Sigmoid colon (tissue), 7 donors: ENCODE results near the gene LUZP4. TPM values are rescaled to one million over a fixed set of nuclear protein-coding genes. Genes with fewer than 3 reads are reported as not detected.
"Not testable (repeated sequence)": the region's sequence is repeated elsewhere in the genome, so short reads cannot be mapped to it uniquely, and the experiment has no call there.

Source experiments
- DNase-seq: peaks from one replicate; pipeline ENCODE4 v3.0.0-alpha.2; 2019
- H3K27ac ChIP-seq, 4 donors: fragments of 200-600 bp; sonication (generic); one replicate each; pipeline ENCODE4 v1.5.1; 2016 to 2019; ENCODE audit warnings: mild to moderate bottlenecking in 1 of 4
- H3K27me3 ChIP-seq, 3 donors: fragments of 200-600 bp; sonication (generic); one replicate each; pipeline ENCODE4 v1.5.1; 2019; ENCODE audit warnings: mild to moderate bottlenecking in 1 of 3
- H3K36me3 ChIP-seq, 4 donors: fragments of 200-600 bp; sonication (generic); one replicate each; pipeline ENCODE4 v1.5.1; 2016 to 2019
- H3K4me1 ChIP-seq, 4 donors: fragments of 200-600 bp; sonication (generic); one replicate each; pipeline ENCODE4 v1.5.1; 2017 to 2019
- H3K4me3 ChIP-seq, 4 donors: fragments of 200-600 bp; sonication (generic); one replicate each; pipeline ENCODE4 v1.5.1; 2017 to 2019; ENCODE audit warnings: mild to moderate bottlenecking in 2 of 4, moderate library complexity in 1 of 4
- H3K9me3 ChIP-seq, 4 donors: fragments of 200-600 bp in 3 of 4; sonication (generic) in 3 of 4; one replicate each; pipeline versions ENCODE4 v1.5.1 to v1.6.1; 2013 to 2019
- EP300 ChIP-seq, 4 donors: sonication (generic); formaldehyde crosslinking; IDR thresholded peaks; one replicate each; pipeline ENCODE4 v1.6.1; 2017; ENCODE audit warnings: antibody characterized with exemption in 4 of 4
- POLR2A ChIP-seq, 2 donors: fragments of 450-650 bp; IDR thresholded peaks; one replicate each; pipeline ENCODE4 v1.6.1; 2016; ENCODE audit warnings: antibody characterized with exemption in 2 of 2, mild to moderate bottlenecking in 2 of 2, moderate library complexity in 2 of 2
- POLR2AphosphoS5 ChIP-seq, 4 donors: sonication (generic); formaldehyde crosslinking; IDR thresholded peaks; one replicate each; pipeline ENCODE4 v1.6.1; 2017; ENCODE audit warnings: antibody characterized with exemption in 4 of 4
- WGBS, 2 donors: extraction: QIAGEN DNeasy Blood & Tissue Kit; methylation state at CpG; one replicate each; pipeline ENCODE4 v1.1.7; 2013; 5-methylcytosine and 5-hydroxymethylcytosine counted together
- intact Hi-C: fragments of 100-400 bp; cut with DNase I; formaldehyde crosslinking; loops from one replicate; pipeline ENCODE4 v1.15.1; 2023
- polyA plus RNA-seq, 3 donors: library from polyadenylated mRNA; stranded (reverse); fragments of 200-250 nt; gene quantifications; one replicate each; pipeline ENCODE4 v1.2.3, GENCODE V29; 2013
- total RNA-seq, 4 donors: library from RNA; depleted of rRNA; stranded (reverse); fragments of >200 nt; gene quantifications; one replicate each; pipeline ENCODE4 v1.1.0, GENCODE V29; 2016
- TF ChIP-seq, protein P1 (sequence below), 4 experiments: fragments of 450-650 bp in 3 of 4; fragments of 200-600 bp in 1 of 4; IDR thresholded peaks; one replicate each; pipeline ENCODE4 v1.5.1; 2016 to 2019; ENCODE audit warnings: antibody characterized with exemption in 4 of 4, mild to moderate bottlenecking in 3 of 4, moderate library complexity in 2 of 4
- donor health status: healthy with polysubstance abuse.
- donor health status: Bipolar disorder and iron deficiency.
- donor health status: healthy.

The LUZP4 gene
- total and polyA plus RNA-seq, 7 donors: not detected

DNA sequence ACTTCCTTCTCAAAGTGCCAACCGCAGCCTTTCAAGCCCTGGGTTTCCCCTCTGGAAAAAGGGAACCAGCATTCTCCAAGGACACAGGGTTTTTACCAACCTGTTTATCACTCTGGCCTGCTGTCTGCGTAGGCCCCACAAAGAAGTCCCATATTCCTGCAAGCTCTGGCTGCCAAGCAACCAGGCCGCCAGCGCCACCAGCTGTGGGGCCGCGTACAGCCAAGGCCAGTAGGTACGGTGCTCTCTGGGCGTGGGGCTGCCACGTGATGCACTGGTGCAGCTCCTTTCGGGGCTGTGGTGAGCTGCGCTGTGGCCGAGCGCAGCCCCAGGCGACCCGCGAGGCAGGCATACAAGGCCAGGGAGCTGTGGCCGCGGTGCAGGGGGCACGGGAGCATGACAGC, 22.1 kb downstream of the LUZP4 start:
- DNase-seq: no peak
- H3K36me3 ChIP-seq: no peaks in the 10 kb centered on the region
- H3K4me3 ChIP-seq: no peak overlapping the region
- WGBS, 2 donors: 45 to 65% methylated on average over 19 of the region's 19 CpGs
- TF ChIP-seq POLR2A (IDR thresholded peaks at IDR 0.05) (no peak), POLR2AphosphoS5 (IDR thresholded peaks at IDR 0.05) (no peak), EP300 (IDR thresholded peaks at IDR 0.05) (no peak)
- TF ChIP-seq, protein P1, sequence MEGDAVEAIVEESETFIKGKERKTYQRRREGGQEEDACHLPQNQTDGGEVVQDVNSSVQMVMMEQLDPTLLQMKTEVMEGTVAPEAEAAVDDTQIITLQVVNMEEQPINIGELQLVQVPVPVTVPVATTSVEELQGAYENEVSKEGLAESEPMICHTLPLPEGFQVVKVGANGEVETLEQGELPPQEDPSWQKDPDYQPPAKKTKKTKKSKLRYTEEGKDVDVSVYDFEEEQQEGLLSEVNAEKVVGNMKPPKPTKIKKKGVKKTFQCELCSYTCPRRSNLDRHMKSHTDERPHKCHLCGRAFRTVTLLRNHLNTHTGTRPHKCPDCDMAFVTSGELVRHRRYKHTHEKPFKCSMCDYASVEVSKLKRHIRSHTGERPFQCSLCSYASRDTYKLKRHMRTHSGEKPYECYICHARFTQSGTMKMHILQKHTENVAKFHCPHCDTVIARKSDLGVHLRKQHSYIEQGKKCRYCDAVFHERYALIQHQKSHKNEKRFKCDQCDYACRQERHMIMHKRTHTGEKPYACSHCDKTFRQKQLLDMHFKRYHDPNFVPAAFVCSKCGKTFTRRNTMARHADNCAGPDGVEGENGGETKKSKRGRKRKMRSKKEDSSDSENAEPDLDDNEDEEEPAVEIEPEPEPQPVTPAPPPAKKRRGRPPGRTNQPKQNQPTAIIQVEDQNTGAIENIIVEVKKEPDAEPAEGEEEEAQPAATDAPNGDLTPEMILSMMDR (IDR thresholded peaks at IDR 0.05): no peak
- intact Hi-C loops: no loop called here
- no peaks in the 10 kb centered on the region for H3K4me1 ChIP-seq
- no peaks in the 10 kb centered on the region for H3K9me3 ChIP-seq
- H3K27me3 ChIP-seq: no peaks in the 10 kb centered on the region
- H3K27ac ChIP-seq: no peak overlapping the region

DNA sequence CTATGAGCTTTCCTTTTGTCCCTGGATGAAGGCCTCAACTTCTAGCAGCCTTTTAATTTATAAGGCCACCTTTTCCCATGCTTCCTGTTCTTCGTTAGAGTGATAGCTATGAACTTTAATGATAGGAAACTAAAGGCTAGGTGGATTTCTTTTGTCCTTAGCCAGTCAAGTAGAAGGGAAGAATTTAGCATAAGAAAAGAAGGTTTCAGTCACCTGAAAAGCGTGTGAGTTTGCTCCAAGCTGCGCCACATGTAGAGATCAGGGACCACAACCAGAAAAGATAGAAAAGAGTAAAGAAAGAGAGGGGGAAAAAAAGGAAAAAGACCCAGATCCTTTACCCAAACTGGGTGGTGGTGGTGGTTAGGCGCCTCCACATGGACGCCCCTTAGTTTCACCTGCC, 28.6 kb downstream of the LUZP4 start:
- Histone ChIP-seq H3K27me3 (no peaks in the 10 kb centered on the region), H3K9me3 (no peaks in the 10 kb centered on the region), H3K4me3 (no peak overlapping the region), H3K36me3 (no peaks in the 10 kb centered on the region), H3K27ac (no peak overlapping the region), H3K4me1 (no peaks in the 10 kb centered on the region)
- no peak for TF ChIP-seq EP300 (IDR thresholded peaks at IDR 0.05)
- intact Hi-C loops: no loop called here
- no peak for DNase-seq
- WGBS, 2 donors: 70 to 93% methylated on average over 5 of the region's 5 CpGs

DNA sequence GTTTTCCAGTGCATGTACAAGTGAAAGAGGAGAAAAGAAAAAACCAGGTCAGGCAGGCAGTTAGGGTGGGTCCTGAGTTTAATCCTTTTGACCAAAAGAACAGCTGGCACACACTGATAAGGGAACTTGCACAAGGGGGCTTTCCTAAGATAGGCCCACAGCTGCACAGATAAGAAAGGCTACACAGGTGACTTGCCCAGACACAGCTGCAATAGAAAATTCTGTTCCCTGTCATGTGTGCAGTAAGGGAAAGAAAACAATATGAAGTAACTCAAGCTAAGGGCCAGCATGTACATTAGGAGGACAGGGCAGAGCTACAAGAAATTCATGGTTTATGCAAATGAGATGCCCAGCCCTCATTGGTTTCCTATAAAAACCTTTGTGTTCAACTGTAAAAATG, 32.9 kb downstream of the LUZP4 start:
- no peak overlapping the region for H3K27ac ChIP-seq
- H3K4me3 ChIP-seq: no peak overlapping the region
- intact Hi-C loops: no loop called here
- no peaks in the 10 kb centered on the region for H3K4me1 ChIP-seq
- TF ChIP-seq, protein P1 (IDR thresholded peaks at IDR 0.05): no peak
- no peak for TF ChIP-seq POLR2A (IDR thresholded peaks at IDR 0.05)
- no peak for TF ChIP-seq POLR2AphosphoS5 (IDR thresholded peaks at IDR 0.05)
- DNase-seq: no peak
- no peaks in the 10 kb centered on the region for H3K36me3 ChIP-seq
- no peaks in the 10 kb centered on the region for H3K27me3 ChIP-seq
- H3K9me3 ChIP-seq: no peaks in the 10 kb centered on the region

DNA sequence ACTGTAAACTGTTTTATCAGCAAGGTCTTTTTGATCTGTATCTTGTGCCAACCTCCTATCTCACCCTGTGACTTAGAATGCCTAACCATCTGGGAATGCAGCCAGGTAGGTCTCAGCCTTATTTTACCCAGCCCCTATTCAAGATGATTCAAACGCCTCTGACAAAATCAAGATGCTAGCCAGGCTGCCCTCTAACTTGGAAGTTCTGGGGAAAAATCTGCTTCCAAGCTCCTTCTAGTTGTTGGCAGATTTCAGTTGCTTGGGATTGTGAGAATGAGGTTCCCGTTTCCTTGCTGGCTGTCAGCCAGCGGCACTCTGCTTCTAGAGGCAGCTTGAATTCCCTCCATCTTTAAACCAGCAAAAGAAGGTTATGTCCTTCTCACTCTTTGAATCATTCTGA, 34.7 kb downstream of the LUZP4 start:
- DNase-seq: no peak

DNA sequence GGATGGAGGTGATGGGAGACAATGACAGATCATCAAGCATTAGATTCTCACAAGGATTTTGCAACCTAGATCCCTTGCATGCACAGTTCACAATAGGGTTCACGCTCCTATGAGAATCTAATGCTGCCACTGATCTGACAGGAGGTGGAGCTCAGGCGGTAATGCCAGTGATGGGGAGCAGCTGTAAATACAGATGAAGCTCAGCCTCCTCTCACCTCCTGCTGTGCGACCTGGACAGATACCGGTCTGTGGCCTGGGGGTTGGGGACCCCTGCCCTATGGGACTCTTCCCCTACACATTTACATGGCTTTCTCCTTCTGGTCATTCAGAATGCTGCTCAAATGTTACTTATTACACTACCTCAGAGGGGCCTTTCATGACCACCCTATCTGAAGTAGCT, 39.8 kb downstream of the LUZP4 start:
- H3K9me3 ChIP-seq, H3K4me1 ChIP-seq, DNase-seq, H3K4me3 ChIP-seq, H3K27ac ChIP-seq, H3K36me3 ChIP-seq, intact Hi-C loops, H3K27me3 ChIP-seq: not testable (repeated sequence)
- 79 to 87% methylated on average over 4 of the region's 4 CpGs for WGBS, 2 donors

More for the DNA sequence above, 34.7 kb downstream of the LUZP4 start:
- intact Hi-C loops: no loop called here
- Histone ChIP-seq H3K27ac (peak overlapping the region in 2 of 4 donors; percentile 23 to 31), H3K4me1 (no peaks in the 10 kb centered on the region), H3K9me3 (no peaks in the 10 kb centered on the region), H3K27me3 (no peaks in the 10 kb centered on the region), H3K4me3 (no peak overlapping the region), H3K36me3 (no peaks in the 10 kb centered on the region)
- whole genome bisulfite sequencing, 2 donors: 10 to 61% methylated on average over 3 of the region's 3 CpGs
- TF ChIP-seq EP300 (IDR thresholded peaks at IDR 0.05): no peak
- TF ChIP-seq POLR2A (IDR thresholded peaks at IDR 0.05): no peak
- TF ChIP-seq POLR2AphosphoS5 (IDR thresholded peaks at IDR 0.05): no peak
- TF ChIP-seq, protein P1 (IDR thresholded peaks at IDR 0.05): no peak

DNA sequence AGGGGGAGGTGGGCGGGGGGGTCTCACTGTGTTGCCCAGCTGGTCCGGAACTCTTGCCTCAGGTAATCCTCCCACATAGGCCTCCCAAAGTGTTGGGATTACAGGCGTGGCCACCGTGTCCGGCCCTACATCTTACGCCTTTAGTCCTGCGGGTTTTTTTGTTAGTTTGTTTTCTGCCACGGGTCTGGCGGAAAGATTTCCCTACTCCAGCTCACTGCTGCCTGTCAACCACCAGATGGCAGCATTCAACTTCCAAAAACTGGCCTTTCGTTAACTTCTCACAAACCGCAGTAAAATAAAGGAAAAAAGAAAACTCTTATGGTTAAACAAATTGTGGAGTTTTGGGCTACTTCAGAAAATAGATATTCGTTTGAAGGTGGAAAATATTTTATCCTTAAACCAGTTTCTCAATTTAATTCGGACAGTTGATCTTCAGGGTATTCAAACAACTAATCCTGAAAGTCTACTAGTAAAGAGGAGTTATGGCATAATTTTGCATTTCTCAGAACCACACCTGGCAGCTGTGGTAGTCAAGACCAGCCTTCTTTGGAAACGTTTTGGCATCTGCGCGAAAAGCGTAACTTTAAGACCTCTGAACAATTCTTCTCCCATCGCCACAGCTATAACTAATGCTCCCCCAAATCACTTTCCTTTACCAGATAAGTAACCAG, 41.1 kb downstream of the LUZP4 start:
- Histone ChIP-seq H3K27ac (no peak overlapping the region), H3K4me1 (no peaks in the 10 kb centered on the region), H3K36me3 (no peaks in the 10 kb centered on the region), H3K9me3 (no peaks in the 10 kb centered on the region), H3K4me3 (peak overlapping the region in 1 of 4 donors; percentile 26), H3K27me3 (no peaks in the 10 kb centered on the region)
- peak; percentile 71 for DNase-seq
- WGBS, 2 donors: 21 to 23% methylated on average over 18 of the region's 18 CpGs
- TF ChIP-seq POLR2AphosphoS5 (IDR thresholded peaks at IDR 0.05) (no peak), EP300 (IDR thresholded peaks at IDR 0.05) (no peak), POLR2A (IDR thresholded peaks at IDR 0.05) (no peak)
- TF ChIP-seq, protein P1 (IDR thresholded peaks at IDR 0.05): peak; percentile 45 to 76 (median 52)
- intact Hi-C loops: loop anchor here (1.0 to 5.0 kb wide), 2 partner anchors 312 to 362 kb away; no protein-coding TSS in a partner anchor
